Hepatocyte (in vitro differentiated cells): Measurements from ENCODE around the gene APOL4.
"Not testable (repeated sequence)": the region's sequence is repeated elsewhere in the genome, so short reads cannot be mapped to it uniquely, and the experiment has no call there.

Source experiments
- EZH2 ChIP-seq: fragments of 200-600 bp; sonication (generic); IDR thresholded peaks from 2 replicates; pipeline ENCODE4 v1.6.1; 2016; ENCODE audit warnings: antibody characterized with exemption, mild to moderate bottlenecking, borderline replicate concordance
- EZH2phosphoT487 ChIP-seq: fragments of 200-600 bp; sonication (generic); IDR thresholded peaks from one replicate; pipeline ENCODE4 v1.6.1; 2018; ENCODE audit warnings: antibody characterized with exemption, mild to moderate bottlenecking, low read depth, moderate library complexity; ENCODE audit not compliant: unreplicated experiment, severe bottlenecking
- TF ChIP-seq, protein P1 (sequence below): fragments of 200-600 bp; sonication (generic); IDR thresholded peaks from 2 replicates; pipeline ENCODE4 v1.5.1; 2016; ENCODE audit warnings: antibody characterized with exemption, mild to moderate bottlenecking; ENCODE audit not compliant: poor library complexity

DNA sequence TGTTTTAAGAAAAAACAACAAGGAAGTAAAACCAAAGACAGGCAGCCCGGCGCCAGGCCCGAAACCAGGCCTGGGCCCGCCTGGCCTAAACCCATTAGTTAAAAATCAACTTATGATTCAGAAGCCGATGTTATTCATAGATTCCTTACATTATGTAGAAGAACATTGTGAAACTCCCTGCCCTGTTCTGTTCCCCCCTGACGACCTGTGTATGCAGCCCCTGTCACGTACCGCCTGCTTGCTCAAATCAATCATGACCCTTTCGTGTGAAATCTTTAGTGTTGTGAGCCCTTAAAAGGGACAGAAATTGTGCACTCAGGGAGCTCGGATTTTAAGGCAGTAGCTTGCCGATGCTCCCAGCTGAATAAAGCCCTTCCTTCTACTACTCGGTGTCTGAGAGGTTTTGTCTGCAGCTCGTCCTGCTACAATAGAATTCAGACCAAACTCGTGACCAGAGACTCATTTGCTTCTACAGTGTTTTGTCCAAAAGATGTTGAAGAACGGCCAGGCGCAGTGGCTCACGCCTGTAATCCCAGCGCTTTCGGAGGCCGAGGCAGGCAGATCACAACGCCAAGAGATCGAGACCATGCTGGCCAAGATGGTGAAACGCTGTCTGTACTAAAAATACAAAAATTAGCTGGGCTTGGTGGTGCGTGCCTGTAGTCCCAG is 48.8 kb upstream of the APOL4 start:
- TF ChIP-seq, protein P1, sequence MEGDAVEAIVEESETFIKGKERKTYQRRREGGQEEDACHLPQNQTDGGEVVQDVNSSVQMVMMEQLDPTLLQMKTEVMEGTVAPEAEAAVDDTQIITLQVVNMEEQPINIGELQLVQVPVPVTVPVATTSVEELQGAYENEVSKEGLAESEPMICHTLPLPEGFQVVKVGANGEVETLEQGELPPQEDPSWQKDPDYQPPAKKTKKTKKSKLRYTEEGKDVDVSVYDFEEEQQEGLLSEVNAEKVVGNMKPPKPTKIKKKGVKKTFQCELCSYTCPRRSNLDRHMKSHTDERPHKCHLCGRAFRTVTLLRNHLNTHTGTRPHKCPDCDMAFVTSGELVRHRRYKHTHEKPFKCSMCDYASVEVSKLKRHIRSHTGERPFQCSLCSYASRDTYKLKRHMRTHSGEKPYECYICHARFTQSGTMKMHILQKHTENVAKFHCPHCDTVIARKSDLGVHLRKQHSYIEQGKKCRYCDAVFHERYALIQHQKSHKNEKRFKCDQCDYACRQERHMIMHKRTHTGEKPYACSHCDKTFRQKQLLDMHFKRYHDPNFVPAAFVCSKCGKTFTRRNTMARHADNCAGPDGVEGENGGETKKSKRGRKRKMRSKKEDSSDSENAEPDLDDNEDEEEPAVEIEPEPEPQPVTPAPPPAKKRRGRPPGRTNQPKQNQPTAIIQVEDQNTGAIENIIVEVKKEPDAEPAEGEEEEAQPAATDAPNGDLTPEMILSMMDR: not testable (repeated sequence)
- not testable (repeated sequence) for TF ChIP-seq EZH2, EZH2phosphoT487
